KMS-11 (cell line): ENCODE measurements around the gene NCBP3.

Experiments
- H2AFZ ChIP-seq: fragments of 200-600 bp; sonication (generic); 2 replicates; pipeline ENCODE4 v1.6.1; 2016; ENCODE audit warnings: antibody characterized with exemption, mixed run types, low read depth
- H3K27ac ChIP-seq: fragments of 200-600 bp; sonication (generic); 2 replicates; pipeline ENCODE4 v1.6.1; 2016; ENCODE audit warnings: mild to moderate bottlenecking, mixed run types
- H3K27me3 ChIP-seq: fragments of 200-600 bp; sonication (generic); 2 replicates; pipeline ENCODE4 v1.6.1; 2017; ENCODE audit warnings: mild to moderate bottlenecking, low read depth, mixed run types, moderate library complexity; ENCODE audit not compliant: insufficient read depth
- H3K36me3 ChIP-seq: fragments of 200-600 bp; sonication (generic); 2 replicates; pipeline ENCODE4 v1.6.1; 2017; ENCODE audit warnings: mild to moderate bottlenecking, mixed run types; ENCODE audit not compliant: insufficient read depth
- H3K4me1 ChIP-seq: fragments of 200-600 bp; sonication (generic); 2 replicates; pipeline ENCODE4 v1.6.1; 2016; ENCODE audit warnings: mild to moderate bottlenecking, low read depth, mixed run types; ENCODE audit not compliant: poor library complexity, severe bottlenecking
- H3K4me2 ChIP-seq: fragments of 200-600 bp; sonication (generic); 2 replicates; pipeline ENCODE4 v1.7.0; 2016; ENCODE audit warnings: mild to moderate bottlenecking, mixed run types
- H3K4me3 ChIP-seq: fragments of 200-600 bp; sonication (generic); IDR thresholded peaks from 2 replicates; pipeline ENCODE4 v1.6.1; 2017; ENCODE audit warnings: low read depth, low read length, mixed read lengths; ENCODE audit not compliant: insufficient read depth
- H3K79me2 ChIP-seq: fragments of 200-600 bp; sonication (generic); 2 replicates; pipeline ENCODE4 v1.6.1; 2016; ENCODE audit warnings: low read depth, mixed run types; ENCODE audit not compliant: insufficient read depth
- H3K9ac ChIP-seq: fragments of 200-600 bp; sonication (generic); 2 replicates; pipeline ENCODE4 v1.6.1; 2016; ENCODE audit warnings: mild to moderate bottlenecking, mixed run types
- H4K20me1 ChIP-seq: fragments of 200-600 bp; sonication (generic); 2 replicates; pipeline ENCODE4 v1.6.1; 2016; ENCODE audit warnings: mild to moderate bottlenecking, mixed run types; ENCODE audit not compliant: insufficient read depth
- TF ChIP-seq, protein P1 (sequence below): fragments of 200-600 bp; sonication (generic); conservative IDR thresholded peaks from 2 replicates; pipeline ENCODE4 v1.6.1; 2017; ENCODE audit warnings: low read depth, mild to moderate bottlenecking, antibody characterized with exemption, low read length, moderate library complexity, mixed read lengths

NCBP3 gene

DNA sequence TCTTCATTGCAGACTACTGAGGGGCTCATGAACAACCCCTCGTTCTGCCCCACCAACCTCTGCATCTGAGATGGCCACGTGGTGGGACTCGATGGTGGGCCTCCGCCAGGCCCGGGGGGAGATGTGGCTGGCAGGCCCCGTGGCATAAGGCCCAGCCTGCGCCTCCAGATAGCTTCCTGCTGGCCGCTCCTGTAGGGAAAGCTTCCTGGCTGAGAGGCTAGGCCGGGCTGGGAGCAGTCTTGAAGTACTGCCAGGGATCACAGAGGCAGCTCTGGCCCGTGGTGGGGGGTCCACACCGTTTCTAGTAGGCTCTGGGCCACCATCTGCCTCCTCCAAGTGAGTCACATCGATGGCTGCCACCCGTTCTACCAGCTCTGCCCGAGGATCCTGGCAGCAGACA is 39.2 kb upstream of the NCBP3 start:
- H3K27ac ChIP-seq, result no peak overlapping the region
- no peak overlapping the region for H2AFZ ChIP-seq
- no peak overlapping the region for H3K4me2 ChIP-seq
- no peaks in the 10 kb centered on the region for H3K4me1 ChIP-seq
- no peak overlapping the region for H3K9ac ChIP-seq
- H3K79me2 ChIP-seq, result no peaks in the 10 kb centered on the region
- no peaks in the 10 kb centered on the region for H3K36me3 ChIP-seq
- H3K27me3 ChIP-seq, result no peaks in the 10 kb centered on the region
- H3K4me3 ChIP-seq, result no peak overlapping the region
- TF ChIP-seq, protein P1, sequence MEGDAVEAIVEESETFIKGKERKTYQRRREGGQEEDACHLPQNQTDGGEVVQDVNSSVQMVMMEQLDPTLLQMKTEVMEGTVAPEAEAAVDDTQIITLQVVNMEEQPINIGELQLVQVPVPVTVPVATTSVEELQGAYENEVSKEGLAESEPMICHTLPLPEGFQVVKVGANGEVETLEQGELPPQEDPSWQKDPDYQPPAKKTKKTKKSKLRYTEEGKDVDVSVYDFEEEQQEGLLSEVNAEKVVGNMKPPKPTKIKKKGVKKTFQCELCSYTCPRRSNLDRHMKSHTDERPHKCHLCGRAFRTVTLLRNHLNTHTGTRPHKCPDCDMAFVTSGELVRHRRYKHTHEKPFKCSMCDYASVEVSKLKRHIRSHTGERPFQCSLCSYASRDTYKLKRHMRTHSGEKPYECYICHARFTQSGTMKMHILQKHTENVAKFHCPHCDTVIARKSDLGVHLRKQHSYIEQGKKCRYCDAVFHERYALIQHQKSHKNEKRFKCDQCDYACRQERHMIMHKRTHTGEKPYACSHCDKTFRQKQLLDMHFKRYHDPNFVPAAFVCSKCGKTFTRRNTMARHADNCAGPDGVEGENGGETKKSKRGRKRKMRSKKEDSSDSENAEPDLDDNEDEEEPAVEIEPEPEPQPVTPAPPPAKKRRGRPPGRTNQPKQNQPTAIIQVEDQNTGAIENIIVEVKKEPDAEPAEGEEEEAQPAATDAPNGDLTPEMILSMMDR, result no peak
- H4K20me1 ChIP-seq, result no peaks in the 10 kb centered on the region

- Histone ChIP-seq H4K20me1 (no peaks in the 10 kb centered on the region), H3K4me3 (no peak overlapping the region), H3K4me1 (no peaks in the 10 kb centered on the region), H3K9ac (no peak overlapping the region), H2AFZ (no peak overlapping the region), H3K36me3 (no peaks in the 10 kb centered on the region), H3K79me2 (no peaks in the 10 kb centered on the region), H3K27ac (no peak overlapping the region), H3K4me2 (no peak overlapping the region), H3K27me3 (no peaks in the 10 kb centered on the region)
- TF ChIP-seq, protein P1, result no peak
These were observed 38.1 kb upstream of the NCBP3 start for GRCh38 chr17:3884188-3884587.

DNA sequence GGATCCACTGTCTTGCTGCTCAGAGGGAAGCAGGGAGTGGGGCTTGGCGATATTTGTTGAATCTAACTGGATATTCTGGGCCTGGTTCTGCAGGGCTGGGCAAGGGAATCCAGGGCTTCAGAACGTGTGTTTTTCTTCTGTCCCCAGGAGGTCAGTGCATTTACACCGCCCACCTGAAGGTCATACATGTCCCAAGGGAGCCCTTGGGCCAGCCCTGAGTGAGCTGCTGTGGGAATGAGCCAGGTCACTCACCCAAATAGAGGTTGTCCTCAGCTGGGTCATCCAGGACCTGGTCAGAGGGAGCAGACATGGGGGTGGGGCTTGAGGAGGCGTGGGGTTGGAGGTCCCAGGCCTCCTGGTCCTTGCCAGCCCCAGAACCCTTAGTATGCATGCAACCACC is 36.2 kb upstream of the NCBP3 start:
- no peaks in the 10 kb centered on the region for H3K27me3 ChIP-seq

GRCh38 chr17:3880983-3881382 is 34.9 kb upstream of the NCBP3 start:
- no peak overlapping the region for H3K4me3 ChIP-seq
- H3K36me3 ChIP-seq, result no peaks in the 10 kb centered on the region
- H3K9ac ChIP-seq, result no peak overlapping the region
- no peaks in the 10 kb centered on the region for H3K4me1 ChIP-seq
- no peaks in the 10 kb centered on the region for H3K79me2 ChIP-seq
- H4K20me1 ChIP-seq, result no peaks in the 10 kb centered on the region
- TF ChIP-seq, protein P1, result no peak
- no peaks in the 10 kb centered on the region for H3K27me3 ChIP-seq
- H2AFZ ChIP-seq, result no peak overlapping the region
- H3K27ac ChIP-seq, result no peak overlapping the region
- no peak overlapping the region for H3K4me2 ChIP-seq

More for the DNA sequence above, 36.2 kb upstream of the NCBP3 start:
- Histone ChIP-seq H3K79me2 (no peaks in the 10 kb centered on the region), H2AFZ (no peak overlapping the region), H3K4me2 (no peak overlapping the region), H3K4me1 (no peaks in the 10 kb centered on the region), H3K36me3 (no peaks in the 10 kb centered on the region), H3K27ac (no peak overlapping the region), H4K20me1 (no peaks in the 10 kb centered on the region), H3K9ac (no peak overlapping the region), H3K4me3 (no peak overlapping the region)
- TF ChIP-seq, protein P1, result no peak
